HepG2 (cell line): Measurements from ENCODE around the gene PCAT6. TPM values are rescaled to one million over a fixed set of nuclear protein-coding genes. Genes with fewer than 3 reads are reported as not detected.

ENCODE experiments used
- HDAC1 ChIP-seq: sonication (generic); formaldehyde crosslinking; IDR thresholded peaks from 2 replicates; pipeline ENCODE4 v1.5.1; 2020; ENCODE audit warnings: mild to moderate bottlenecking, missing genetic modification reagents
- HOXA7 ChIP-seq: sonication (generic); formaldehyde crosslinking; IDR thresholded peaks from 2 replicates; pipeline ENCODE4 v1.8.1; 2022; ENCODE audit warnings: mild to moderate bottlenecking, missing genetic modification reagents, moderate library complexity
- IRF2 ChIP-seq: IDR thresholded peaks from 2 replicates; pipeline ENCODE4 v1.6.1; 2018; ENCODE audit warnings: missing genetic modification reagents, missing compliant biosample characterization
- KDM5B ChIP-seq: sonication (generic); formaldehyde crosslinking; IDR thresholded peaks from 2 replicates; pipeline ENCODE4 v1.4.0; 2020; ENCODE audit warnings: missing genetic modification reagents, mild to moderate bottlenecking, borderline replicate concordance
- KIAA2018 ChIP-seq: sonication (generic); formaldehyde crosslinking; IDR thresholded peaks from 2 replicates; pipeline ENCODE4 v1.5.0; 2020; ENCODE audit warnings: mild to moderate bottlenecking, missing genetic modification reagents, borderline replicate concordance
- RBAK ChIP-seq: sonication (generic); formaldehyde crosslinking; IDR thresholded peaks from 2 replicates; pipeline ENCODE4 v1.5.1; 2020; ENCODE audit warnings: mild to moderate bottlenecking, missing genetic modification reagents
- SNAPC2 ChIP-seq: sonication (generic); formaldehyde crosslinking; IDR thresholded peaks from 2 replicates; pipeline ENCODE4 v1.8.1; 2022; ENCODE audit warnings: mild to moderate bottlenecking, missing genetic modification reagents
- THAP8 ChIP-seq: sonication (generic); formaldehyde crosslinking; IDR thresholded peaks from 2 replicates; pipeline ENCODE4 v1.5.1; 2020; ENCODE audit warnings: missing genetic modification reagents, mild to moderate bottlenecking, borderline replicate concordance
- USF2 ChIP-seq, 2 experiments: sonication (generic) in 1 of 2; formaldehyde crosslinking in 1 of 2; IDR thresholded peaks; 2 replicates each; pipeline versions ENCODE4 v1.5.1 to v1.6.1; 2011 to 2020; ENCODE audit warnings: borderline replicate concordance in 1 of 2, low read depth in 1 of 2, low read length in 1 of 2, mild to moderate bottlenecking in 1 of 2, missing genetic modification reagents in 1 of 2, moderate library complexity in 1 of 2
- ZBTB33 ChIP-seq: sonication (generic); formaldehyde crosslinking; IDR thresholded peaks from 2 replicates; pipeline ENCODE4 v1.4.0; 2020; ENCODE audit warnings: missing genetic modification reagents
- ZMAT5 ChIP-seq: sonication (generic); formaldehyde crosslinking; IDR thresholded peaks from 2 replicates; pipeline ENCODE4 v1.5.0; 2020; ENCODE audit warnings: mild to moderate bottlenecking, low read depth, missing genetic modification reagents, borderline replicate concordance
- ZNF431 ChIP-seq: sonication (generic); formaldehyde crosslinking; IDR thresholded peaks from 2 replicates; pipeline ENCODE4 v1.9.0; 2022; ENCODE audit warnings: missing genetic modification reagents, low read depth, mild to moderate bottlenecking, borderline replicate concordance
- ZNF569 ChIP-seq: sonication (generic); formaldehyde crosslinking; IDR thresholded peaks from 2 replicates; pipeline ENCODE4 v1.5.0; 2020; ENCODE audit warnings: mild to moderate bottlenecking, missing genetic modification reagents, moderate library complexity, borderline replicate concordance
- polyA plus RNA-seq, 8 experiments: library from polyadenylated mRNA; depleted of rRNA in 3 of 8; stranded (reverse) in 7 of 8; unstranded in 1 of 8; fragments of >200 nt; fragmentation: Illumina TruSeq in 4 of 8; extraction: Trizol in 4 of 8; gene quantifications; 2 replicates each; pipeline versions ENCODE4 v1.2.1 to v1.2.3, GENCODE V29; 2011 to 2016; ENCODE audit warnings: low read depth in 4 of 8, missing spikeins in 1 of 8, mixed read lengths in 1 of 8; ENCODE audit not compliant: insufficient read depth in 1 of 8
- total RNA-seq, 5 experiments: library from RNA; depleted of rRNA; stranded (reverse); fragments of >200 nt; fragmentation: Illumina TruSeq; extraction: Trizol; gene quantifications; 2 replicates each; pipeline ENCODE4 v1.2.3, GENCODE V29; 2016; ENCODE audit warnings: low read depth in 1 of 5

PCAT6 gene
- total and polyA plus RNA-seq, 2 of the 13 experiments (the other 11 are each of a cell fraction or from before 2014, with no cell fraction given) = 0.60 to 4.4 TPM

- 0 out of 2 replicates have a peak, but pooled peaks have one; percentile 41 for TF ChIP-seq KIAA2018
- no peak; the same call in 1 of the 2 replicates for TF ChIP-seq ZNF569 (CRISPR knock-in tag)
- peak; percentile 32; the same call in 1 of the 2 replicates for TF ChIP-seq THAP8 (CRISPR knock-in tag)
- TF ChIP-seq ZMAT5 (CRISPR knock-in tag) = 0 out of 2 replicates have a peak, but pooled peaks have one; percentile 19
- no peak; the same call in 1 of the 2 replicates for TF ChIP-seq IRF2
- no peak for TF ChIP-seq HOXA7 (CRISPR knock-in tag)
- peak; percentile 94 for TF ChIP-seq HDAC1 (CRISPR knock-in tag)
- TF ChIP-seq RBAK = no peak
- no peak; the same call in 1 of the 2 replicates for TF ChIP-seq ZNF431
- TF ChIP-seq KDM5B (CRISPR knock-in tag) = peak; percentile 90; the same call in 1 of the 2 replicates
- TF ChIP-seq ZBTB33 (CRISPR knock-in tag) = no peak
- TF ChIP-seq SNAPC2 (CRISPR knock-in tag) = peak; percentile 78; the same call in 1 of the 2 replicates
- TF ChIP-seq USF2 (IDR thresholded peaks at IDR 0.05; ENCODE audit: low read depth, low read length) = no peak
- TF ChIP-seq USF2 (CRISPR knock-in tag; IDR thresholded peaks at IDR 0.05; ENCODE audit: borderline replicate concordance) = peak; percentile 34; the same call in 1 of the 2 replicates
Measured at GRCh38 chr1:202810615-202811295, at the start of gene PCAT6 (continued).
